SU-DHL-6 (cell line): ENCODE measurements around the gene NEAT1.

Experiments
- H2AFZ ChIP-seq: fragments of 200-600 bp; sonication (generic); 2 replicates; pipeline ENCODE4 v1.6.1; 2014; ENCODE audit warnings: low read depth, mild to moderate bottlenecking, moderate library complexity, mixed read lengths, antibody characterized with exemption, low read length; ENCODE audit not compliant: severe bottlenecking
- H3F3A ChIP-seq: fragments of 200-600 bp; shearing (Covaris generic); 2 replicates; pipeline ENCODE4 v1.6.0; 2016; ENCODE audit warnings: antibody characterized with exemption, mild to moderate bottlenecking; ENCODE audit not compliant: insufficient read depth
- H3K27ac ChIP-seq: fragments of 200-600 bp; sonication (generic); 2 replicates; pipeline ENCODE4 v1.5.1; 2016; ENCODE audit warnings: low read depth, mild to moderate bottlenecking, low read length, moderate library complexity, mixed read lengths
- H3K27me3 ChIP-seq: fragments of 200-600 bp; sonication (generic), shearing (Covaris generic); 2 replicates; pipeline ENCODE4 v1.6.0; 2014; ENCODE audit warnings: mild to moderate bottlenecking, low read length
- H3K36me3 ChIP-seq: fragments of 200-600 bp; sonication (generic); 2 replicates; pipeline ENCODE4 v1.6.1; 2014; ENCODE audit warnings: mild to moderate bottlenecking, low read length, mixed read lengths
- H3K4me2 ChIP-seq: fragments of 300-600, 200-600 bp; shearing (Covaris generic), sonication (generic); 2 replicates; pipeline ENCODE4 v1.6.0; 2014; ENCODE audit warnings: low read length, low read depth, mild to moderate bottlenecking; ENCODE audit not compliant: poor library complexity, severe bottlenecking
- H3K4me3 ChIP-seq: fragments of 200-600 bp; sonication (generic); 2 replicates; pipeline ENCODE4 v1.5.1; 2014; ENCODE audit warnings: antibody characterized with exemption, low read length, mild to moderate bottlenecking, mixed read lengths; ENCODE audit not compliant: insufficient read depth, poor library complexity, severe bottlenecking
- H3K79me2 ChIP-seq: fragments of 200-600 bp; sonication (generic); 2 replicates; pipeline ENCODE4 v1.6.1; 2014; ENCODE audit warnings: mild to moderate bottlenecking, low read length, moderate library complexity; ENCODE audit not compliant: insufficient read depth
- H3K9ac ChIP-seq: fragments of 200-600 bp; sonication (generic); 2 replicates; pipeline ENCODE4 v1.7.0; 2014; ENCODE audit warnings: mild to moderate bottlenecking, low read length
- H3K9me2 ChIP-seq: fragments of 200-600 bp; sonication (generic); replicated peaks from 2 replicates; pipeline ENCODE4 v1.6.1; 2014; ENCODE audit warnings: low read length; ENCODE audit not compliant: insufficient read depth
- H3K9me3 ChIP-seq: fragments of 200-600 bp; sonication (generic); 2 replicates; pipeline ENCODE4 v1.6.1; 2014; ENCODE audit warnings: low read length, mixed read lengths; ENCODE audit not compliant: insufficient read depth
- H4K20me1 ChIP-seq: fragments of 200-600 bp; sonication (generic); 2 replicates; pipeline ENCODE4 v1.6.1; 2014; ENCODE audit warnings: low read depth, mild to moderate bottlenecking, antibody characterized with exemption, low read length, moderate library complexity, mixed read lengths
- EZH2phosphoT487 ChIP-seq: fragments of 200-600 bp; sonication (generic), shearing (Covaris generic); conservative IDR thresholded peaks from 2 replicates; pipeline ENCODE4 v1.6.1; 2018; ENCODE audit warnings: mild to moderate bottlenecking, antibody characterized with exemption, low read length, moderate library complexity, mixed read lengths
- TF ChIP-seq, protein P1 (sequence below): fragments of 200-600 bp; sonication (generic); IDR thresholded peaks from one replicate; pipeline ENCODE4 v1.5.1; 2017; ENCODE audit warnings: antibody characterized with exemption, mild to moderate bottlenecking, low read length, moderate library complexity; ENCODE audit not compliant: insufficient read depth, poor library complexity, severe bottlenecking

Gene NEAT1

DNA sequence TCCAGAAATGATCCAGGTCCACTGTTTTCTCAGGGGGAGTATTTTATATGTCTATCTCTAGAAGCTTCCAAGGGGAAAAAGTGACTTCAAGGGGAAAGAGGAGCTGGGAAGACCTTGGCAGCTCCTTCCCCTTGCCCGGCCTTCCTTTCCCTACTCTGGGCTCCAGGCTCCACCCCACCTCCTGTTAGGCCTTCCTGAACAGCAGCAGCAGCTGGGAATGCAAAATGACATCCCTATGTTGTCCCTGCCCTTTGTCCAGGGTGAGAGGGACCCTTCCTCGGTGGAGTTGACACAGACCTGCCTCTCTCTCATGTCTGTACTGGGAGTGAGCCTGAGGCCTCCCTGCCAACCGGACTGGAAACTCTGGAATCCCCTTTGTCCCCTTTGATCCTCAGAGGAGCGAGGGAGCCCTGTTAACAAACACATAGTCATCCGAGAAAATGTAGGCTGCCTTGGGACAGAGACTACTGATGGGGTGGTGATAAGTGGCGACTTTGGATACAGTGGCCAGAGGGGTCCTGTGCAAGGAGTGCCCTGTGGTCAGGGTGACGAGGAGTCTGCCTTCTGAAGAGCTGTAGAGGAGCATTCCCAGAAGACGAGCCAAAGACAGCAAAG, 67.2 kb downstream of the NEAT1 start:
- Histone ChIP-seq H3K4me3 (no peak overlapping the region), H3F3A (no peaks in the 10 kb centered on the region), H3K9me3 (no peaks in the 10 kb centered on the region), H3K4me2 (no peak overlapping the region), H2AFZ (no peak overlapping the region), H3K27me3 (no peaks in the 10 kb centered on the region), H4K20me1 (no peaks in the 10 kb centered on the region), H3K27ac (no peak overlapping the region), H3K9ac (no peak overlapping the region), H3K36me3 (no peaks in the 10 kb centered on the region), H3K79me2 (no peaks in the 10 kb centered on the region), H3K9me2 (no peaks in the 10 kb centered on the region)
- TF ChIP-seq, protein P1, sequence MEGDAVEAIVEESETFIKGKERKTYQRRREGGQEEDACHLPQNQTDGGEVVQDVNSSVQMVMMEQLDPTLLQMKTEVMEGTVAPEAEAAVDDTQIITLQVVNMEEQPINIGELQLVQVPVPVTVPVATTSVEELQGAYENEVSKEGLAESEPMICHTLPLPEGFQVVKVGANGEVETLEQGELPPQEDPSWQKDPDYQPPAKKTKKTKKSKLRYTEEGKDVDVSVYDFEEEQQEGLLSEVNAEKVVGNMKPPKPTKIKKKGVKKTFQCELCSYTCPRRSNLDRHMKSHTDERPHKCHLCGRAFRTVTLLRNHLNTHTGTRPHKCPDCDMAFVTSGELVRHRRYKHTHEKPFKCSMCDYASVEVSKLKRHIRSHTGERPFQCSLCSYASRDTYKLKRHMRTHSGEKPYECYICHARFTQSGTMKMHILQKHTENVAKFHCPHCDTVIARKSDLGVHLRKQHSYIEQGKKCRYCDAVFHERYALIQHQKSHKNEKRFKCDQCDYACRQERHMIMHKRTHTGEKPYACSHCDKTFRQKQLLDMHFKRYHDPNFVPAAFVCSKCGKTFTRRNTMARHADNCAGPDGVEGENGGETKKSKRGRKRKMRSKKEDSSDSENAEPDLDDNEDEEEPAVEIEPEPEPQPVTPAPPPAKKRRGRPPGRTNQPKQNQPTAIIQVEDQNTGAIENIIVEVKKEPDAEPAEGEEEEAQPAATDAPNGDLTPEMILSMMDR: no peak
- TF ChIP-seq EZH2phosphoT487: no peak

DNA sequence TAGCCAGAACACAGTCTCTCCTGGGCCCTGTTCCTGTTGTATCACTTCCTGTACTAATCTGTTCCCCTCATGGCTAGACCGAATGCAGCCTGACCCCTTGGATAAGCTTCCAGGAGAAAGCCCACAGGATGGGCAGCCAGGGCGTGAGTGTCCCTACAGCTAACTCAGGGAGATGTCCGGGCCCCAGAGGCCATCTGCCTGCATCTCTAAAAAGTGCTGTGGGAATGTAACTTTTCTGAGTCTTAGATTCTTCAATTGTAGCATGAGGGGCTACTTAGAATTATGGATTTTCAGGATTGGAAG, 68.5 kb downstream of the NEAT1 start:
- Histone ChIP-seq H3F3A (no peaks in the 10 kb centered on the region), H3K4me2 (no peak overlapping the region), H3K9me3 (no peaks in the 10 kb centered on the region), H3K27ac (no peak overlapping the region), H3K36me3 (no peaks in the 10 kb centered on the region), H4K20me1 (no peaks in the 10 kb centered on the region), H2AFZ (no peak overlapping the region), H3K4me3 (no peak overlapping the region), H3K9ac (no peak overlapping the region), H3K79me2 (no peaks in the 10 kb centered on the region), H3K27me3 (no peaks in the 10 kb centered on the region), H3K9me2 (no peaks in the 10 kb centered on the region)
- TF ChIP-seq EZH2phosphoT487: no peak
- TF ChIP-seq, protein P1: no peak

DNA sequence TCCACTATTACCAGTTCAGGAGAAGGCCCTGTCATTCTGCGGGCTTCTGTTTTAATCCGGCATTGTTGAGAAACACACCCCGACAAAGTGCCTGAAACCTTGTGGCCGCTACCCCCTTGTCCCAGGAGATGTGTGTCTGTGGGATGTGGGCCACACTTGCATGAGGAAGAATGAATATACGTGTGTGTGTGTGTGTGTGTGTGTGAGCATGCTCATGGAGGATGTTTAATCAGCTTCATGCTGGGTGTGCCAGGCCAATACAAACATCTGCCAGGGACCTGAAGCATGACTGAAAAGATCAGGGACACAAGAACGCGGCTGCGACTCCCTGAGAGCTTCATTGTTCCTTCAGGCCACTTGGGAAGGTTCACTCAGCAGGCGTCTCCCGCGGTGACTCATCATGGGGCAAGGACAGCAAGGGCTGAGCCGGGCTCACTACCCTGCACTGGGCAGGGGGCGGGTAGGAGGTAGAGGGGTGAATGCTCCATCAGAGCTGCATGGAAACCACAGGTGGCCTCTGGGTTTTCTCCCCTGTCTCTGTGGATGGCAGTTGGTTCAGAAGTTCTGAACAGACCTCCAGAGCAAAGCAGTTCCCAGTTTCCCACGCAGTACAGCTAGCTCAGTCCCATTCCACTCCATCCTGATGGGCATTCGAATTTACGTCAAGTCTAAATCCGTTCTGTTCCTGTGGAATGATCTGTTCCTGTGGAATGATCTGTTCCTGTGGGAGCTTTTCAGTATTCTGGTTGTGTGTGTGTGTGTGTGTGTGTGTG, 69.2 kb downstream of the NEAT1 start:
- no peak overlapping the region for H2AFZ ChIP-seq
- H4K20me1 ChIP-seq: no peaks in the 10 kb centered on the region
- H3K9me3 ChIP-seq: no peaks in the 10 kb centered on the region
- H3F3A ChIP-seq: 0 out of 2 replicates have a peak, but pooled peaks cover 5% of the 10 kb centered on the region
- H3K9me2 ChIP-seq: no peaks in the 10 kb centered on the region
- H3K79me2 ChIP-seq: no peaks in the 10 kb centered on the region
- H3K27me3 ChIP-seq: no peaks in the 10 kb centered on the region
- H3K4me2 ChIP-seq: no peak overlapping the region
- no peak overlapping the region for H3K4me3 ChIP-seq
- no peak overlapping the region for H3K27ac ChIP-seq
- no peaks in the 10 kb centered on the region for H3K36me3 ChIP-seq
- no peak for TF ChIP-seq EZH2phosphoT487
- TF ChIP-seq, protein P1: no peak
- H3K9ac ChIP-seq: no peak overlapping the region
